ENCODE results near the gene SLC5A10.

DNA sequence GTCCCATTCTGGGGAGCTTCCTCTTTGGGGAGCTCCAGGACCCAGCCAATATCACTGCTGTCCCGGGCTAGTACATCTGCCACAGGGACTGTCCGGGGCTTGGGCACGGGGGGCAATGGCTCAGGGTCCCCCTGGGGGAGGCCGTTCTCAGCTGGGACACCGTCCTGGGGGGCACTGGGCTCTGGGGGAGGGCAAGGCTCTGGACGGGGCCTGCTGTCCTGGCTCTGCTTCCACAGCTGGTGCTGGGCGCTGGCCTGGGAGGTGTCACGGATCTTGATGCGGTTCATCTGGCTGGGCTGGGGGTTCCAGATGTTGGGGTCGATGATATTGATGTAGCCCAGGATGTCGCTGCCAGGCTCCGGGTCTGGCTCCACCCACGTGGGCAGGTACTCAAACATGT, 26.1 kb downstream of the SLC5A10 start:
- TF ChIP-seq POLR2A (IDR thresholded peaks at IDR 0.05; ENCODE audit: low read depth, low read length) (no peak), POLR2AphosphoS5 (IDR thresholded peaks at IDR 0.05; ENCODE audit: low read depth, low read length) (no peak)
